Activated CD8-positive, alpha-beta T cell treated with anti-CD3 and anti-CD28 coated beads, Interleukin-2, amount 10 ng/mL, durations not matched to agents 7 days and 5 days (primary cell): ENCODE data around the gene ZMYM5. TPM values are rescaled to one million over a fixed set of nuclear protein-coding genes. Genes with fewer than 3 reads are reported as not detected.
A peak's percentile ranks its signal among the peaks of the same experiment; 100 is the strongest.
"Not testable (repeated sequence)": the region's sequence is repeated elsewhere in the genome, so short reads cannot be mapped to it uniquely, and the experiment has no call there.

ENCODE experiments used
- ATAC-seq: fragments of 150-1000 bp; cut with Tn5 transposase; one replicate; pipeline ENCODE4 v1.10.0; 2021; ENCODE audit warnings: moderate library complexity
- CTCF ChIA-PET: fragments of 350-600 bp; sonication (Branson Sonifier 250); formaldehyde crosslinking; loops from one replicate; lab custom pipeline; 2021; ENCODE audit warnings: antibody characterized with exemption; lab: Charles Lee
- POLR2A ChIA-PET: fragments of 350-600 bp; sonication (Branson Sonifier 250); formaldehyde crosslinking; loops from one replicate; lab custom pipeline; 2021; ENCODE audit warnings: antibody characterized with exemption; lab: Charles Lee
- DNase-seq: peaks from one replicate; pipeline ENCODE4 v3.0.0-alpha.2; 2020
- H3K27ac Mint-ChIP-seq: one replicate; pipeline ENCODE4 v1.8.0; 2021; ENCODE audit warnings: mild to moderate bottlenecking, mixed read lengths
- H3K27me3 Mint-ChIP-seq: one replicate; pipeline ENCODE4 v1.8.0; 2021; ENCODE audit warnings: low read depth, mixed read lengths
- H3K36me3 Mint-ChIP-seq: one replicate; pipeline ENCODE4 v1.8.0; 2021; ENCODE audit warnings: low read depth, mixed read lengths
- H3K4me1 Mint-ChIP-seq: one replicate; pipeline ENCODE4 v1.8.0; 2021; ENCODE audit warnings: low read depth, mixed read lengths
- H3K4me3 Mint-ChIP-seq: one replicate; pipeline ENCODE4 v1.8.0; 2021; ENCODE audit warnings: mild to moderate bottlenecking, mixed read lengths
- H3K9me3 Mint-ChIP-seq: one replicate; pipeline ENCODE4 v1.8.0; 2022; ENCODE audit warnings: mixed read lengths; ENCODE audit not compliant: insufficient read depth
- total RNA-seq, 2 experiments: library from RNA; stranded (reverse); gene quantifications; one replicate each; pipeline ENCODE4 v1.2.3, GENCODE V29; 2021

The ZMYM5 gene
- total RNA-seq, 2 experiments from 2014 or later = 15.8 to 18.2 TPM

GRCh38 chr13:19818223-19818842 is 45.1 kb downstream of the ZMYM5 start:
- CTCF ChIA-PET = interaction anchor here (0.9 to 1.4 kb wide), 2 partner anchors 19 to 35 kb away, joined by 3 read pairs; partner anchors contain the start of gene PSPC1
- Mint-ChIP-seq H3K4me3 (no peak overlapping the region), H3K27ac (no peak overlapping the region), H3K27me3 (no peaks in the 10 kb centered on the region), H3K9me3 (no peaks in the 10 kb centered on the region), H3K4me1 (no peaks in the 10 kb centered on the region), H3K36me3 (peaks cover 25% of the 10 kb centered on the region)
- ATAC-seq (no peak), DNase-seq (peak; percentile 38)
- POLR2A ChIA-PET = no interaction called here

DNA sequence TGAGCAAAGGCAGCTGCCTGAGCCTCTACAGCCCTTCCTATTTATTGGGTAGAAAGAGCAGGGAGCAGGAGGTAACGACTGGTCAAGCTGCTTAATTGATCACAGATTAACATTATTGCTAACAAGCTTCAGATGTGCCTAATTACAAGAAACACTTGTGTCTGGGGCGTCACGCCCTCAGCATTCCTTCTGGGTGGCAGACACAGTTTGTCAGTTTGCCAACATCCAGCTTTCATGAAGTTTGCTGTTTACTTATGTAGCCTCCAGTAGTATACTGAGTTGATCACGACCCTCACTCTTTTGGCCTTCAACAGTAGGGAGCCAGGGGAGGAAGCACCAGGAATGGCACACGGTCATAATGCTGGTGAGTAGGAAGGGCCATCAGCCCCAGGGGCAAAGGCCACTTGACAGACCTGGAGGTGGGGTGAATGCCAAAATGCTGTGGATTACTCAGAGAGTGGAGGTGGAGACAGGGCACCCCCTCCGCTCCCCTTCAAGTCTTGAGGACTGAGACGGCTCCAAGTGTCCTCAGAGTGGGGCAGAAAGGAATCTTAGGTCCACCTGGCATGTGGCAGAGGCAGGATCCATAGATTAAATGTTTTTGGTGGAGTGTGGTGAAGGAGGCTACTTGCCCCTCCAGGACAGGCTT is 45.8 kb downstream of the ZMYM5 start:
- Mint-ChIP-seq H3K27ac (no peak overlapping the region), H3K4me3 (no peak overlapping the region), H3K9me3 (no peaks in the 10 kb centered on the region), H3K27me3 (no peaks in the 10 kb centered on the region), H3K4me1 (no peaks in the 10 kb centered on the region), H3K36me3 (peaks cover 21% of the 10 kb centered on the region)
- ATAC-seq (no peak), DNase-seq (no peak)
- ChIA-PET CTCF (interaction anchor here (0.9 to 1.4 kb wide), 2 partner anchors 20 to 35 kb away, joined by 3 read pairs; partner anchors contain the start of gene PSPC1), POLR2A (no interaction called here)

GRCh38 chr13:19817106-19817505 is 46.3 kb downstream of the ZMYM5 start:
- CTCF ChIA-PET = interaction anchor here (0.9 to 1.4 kb wide), 2 partner anchors 20 to 34 kb away, joined by 3 read pairs; partner anchors contain the start of gene PSPC1
- Mint-ChIP-seq H3K9me3 (no peaks in the 10 kb centered on the region), H3K4me1 (no peaks in the 10 kb centered on the region), H3K27me3 (no peaks in the 10 kb centered on the region), H3K27ac (no peak overlapping the region), H3K4me3 (no peak overlapping the region), H3K36me3 (peaks cover 24% of the 10 kb centered on the region)
- ATAC-seq (no peak), DNase-seq (no peak)
- POLR2A ChIA-PET = no interaction called here

GRCh38 chr13:19815842-19816241 is 47.6 kb downstream of the ZMYM5 start:
- peaks cover 25% of the 10 kb centered on the region for H3K36me3 Mint-ChIP-seq
- CTCF ChIA-PET, POLR2A ChIA-PET: not testable (repeated sequence)

GRCh38 chr13:19810996-19811881 is 52.2 kb downstream of the ZMYM5 start:
- Mint-ChIP-seq H3K9me3 (no peaks in the 10 kb centered on the region), H3K4me1 (no peaks in the 10 kb centered on the region), H3K27me3 (no peaks in the 10 kb centered on the region), H3K27ac (peak overlapping the region; percentile 10), H3K4me3 (no peak overlapping the region), H3K36me3 (peaks cover 14% of the 10 kb centered on the region)
- ChIA-PET CTCF (no interaction called here), POLR2A (no interaction called here)
- DNase-seq = no peak
- no peak for ATAC-seq

More at GRCh38 chr13:19815842-19816241, 47.6 kb downstream of the ZMYM5 start:
- not testable (repeated sequence) for H3K4me1 Mint-ChIP-seq, H3K9me3 Mint-ChIP-seq, H3K27me3 Mint-ChIP-seq, ATAC-seq, H3K4me3 Mint-ChIP-seq, DNase-seq, H3K27ac Mint-ChIP-seq

- no peaks in the 10 kb centered on the region for H3K4me1 Mint-ChIP-seq
Observed at GRCh38 chr13:19810151-19810550, 53.3 kb downstream of the ZMYM5 start.

DNA sequence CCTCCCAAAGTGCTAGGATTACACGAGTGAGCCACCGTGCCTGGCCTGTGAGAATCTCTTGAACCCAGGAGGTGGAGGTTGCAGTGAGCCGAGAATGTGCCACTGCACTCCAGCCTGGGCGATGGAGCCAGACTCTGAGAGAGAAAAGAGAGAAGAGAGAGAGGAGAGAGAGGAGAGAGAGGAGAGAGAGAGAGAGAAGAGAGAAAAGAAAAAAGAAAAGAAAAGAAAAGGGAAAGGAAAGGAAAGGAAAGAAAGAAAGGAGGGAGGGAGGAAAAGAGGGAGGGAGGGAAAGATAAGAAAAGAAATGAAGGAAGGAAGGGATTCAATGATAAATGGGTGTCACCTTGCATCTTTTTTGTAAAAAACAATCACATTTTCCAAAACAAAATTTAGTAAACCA is 57.7 kb downstream of the ZMYM5 start:
- Mint-ChIP-seq H3K9me3 (no peaks in the 10 kb centered on the region), H3K4me1 (no peaks in the 10 kb centered on the region), H3K4me3 (no peak overlapping the region), H3K27ac (peak overlapping the region; percentile 46), H3K36me3 (peaks cover 3% of the 10 kb centered on the region), H3K27me3 (no peaks in the 10 kb centered on the region)
- ChIA-PET CTCF (no interaction called here), POLR2A (no interaction called here)
- no peak for ATAC-seq
- DNase-seq = no peak

More at GRCh38 chr13:19810151-19810550, 53.3 kb downstream of the ZMYM5 start:
- H3K36me3 Mint-ChIP-seq = peaks cover 14% of the 10 kb centered on the region
- ATAC-seq (no peak), DNase-seq (no peak)
- no peaks in the 10 kb centered on the region for H3K27me3 Mint-ChIP-seq
- no peaks in the 10 kb centered on the region for H3K9me3 Mint-ChIP-seq
- POLR2A ChIA-PET = no interaction called here
- CTCF ChIA-PET = no interaction called here
- no peak overlapping the region for H3K27ac Mint-ChIP-seq
- H3K4me3 Mint-ChIP-seq = no peak overlapping the region

DNA sequence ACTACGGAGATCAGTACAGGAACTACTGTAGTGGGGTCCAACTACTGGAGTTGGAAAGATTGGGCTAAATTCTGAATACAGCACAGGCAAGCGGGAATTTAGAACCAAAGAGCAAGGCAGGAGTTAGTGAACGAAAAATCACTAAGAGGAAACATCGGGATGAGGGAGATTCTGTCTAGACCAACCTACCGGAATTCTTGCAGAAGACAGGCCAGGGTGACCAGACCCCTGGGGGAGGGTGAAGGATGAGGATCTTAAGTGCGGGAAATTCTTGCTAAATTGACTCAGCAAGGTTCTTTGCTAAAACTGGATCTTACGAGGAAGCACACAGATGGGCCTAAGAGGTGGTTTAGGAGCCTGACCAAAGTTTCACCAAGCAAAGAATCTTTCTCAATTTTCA is 67.5 kb downstream of the ZMYM5 start:
- Mint-ChIP-seq H3K4me3 (no peak overlapping the region), H3K27ac (no peak overlapping the region), H3K27me3 (no peaks in the 10 kb centered on the region), H3K4me1 (peaks cover 2% of the 10 kb centered on the region), H3K36me3 (no peaks in the 10 kb centered on the region), H3K9me3 (no peaks in the 10 kb centered on the region)
- CTCF ChIA-PET = no interaction called here
- POLR2A ChIA-PET = no interaction called here
- no peak for DNase-seq
- ATAC-seq = no peak

GRCh38 chr13:19794631-19795030 is 68.8 kb downstream of the ZMYM5 start:
- Mint-ChIP-seq H3K9me3 (no peaks in the 10 kb centered on the region), H3K27ac (no peak overlapping the region), H3K4me1 (peaks cover 2% of the 10 kb centered on the region), H3K27me3 (no peaks in the 10 kb centered on the region), H3K4me3 (no peak overlapping the region), H3K36me3 (no peaks in the 10 kb centered on the region)
- CTCF ChIA-PET = no interaction called here
- ATAC-seq = no peak
- no peak for DNase-seq
- POLR2A ChIA-PET = no interaction called here

- ATAC-seq (no peak), DNase-seq (no peak)
- Mint-ChIP-seq H3K27me3 (no peaks in the 10 kb centered on the region), H3K36me3 (no peaks in the 10 kb centered on the region), H3K9me3 (no peaks in the 10 kb centered on the region), H3K4me1 (peaks cover 2% of the 10 kb centered on the region), H3K27ac (no peak overlapping the region), H3K4me3 (no peak overlapping the region)
- ChIA-PET POLR2A (no interaction called here), CTCF (no interaction called here)
Observed at GRCh38 chr13:19791953-19792537, 71.4 kb downstream of the ZMYM5 start.
